Glutamatergic neuron (in vitro differentiated cells): Measurements from ENCODE around the gene KIAA1958. TPM values are rescaled to one million over a fixed set of nuclear protein-coding genes. Genes with fewer than 3 reads are reported as not detected.

Experiments
- DNase-seq: peaks from one replicate; pipeline ENCODE4 v3.0.0; 2022
- H3K27ac Mint-ChIP-seq: one replicate; pipeline ENCODE4 v1.8.0; 2020; ENCODE audit warnings: mild to moderate bottlenecking, mixed read lengths, inconsistent platforms; ENCODE audit not compliant: unreplicated experiment
- H3K27me3 Mint-ChIP-seq: one replicate; pipeline ENCODE4 v1.8.0; 2020; ENCODE audit warnings: mild to moderate bottlenecking, moderate library complexity, mixed read lengths, inconsistent platforms; ENCODE audit not compliant: unreplicated experiment
- H3K36me3 Mint-ChIP-seq: one replicate; pipeline ENCODE4 v1.8.0; 2020; ENCODE audit warnings: mild to moderate bottlenecking, mixed read lengths, inconsistent platforms; ENCODE audit not compliant: unreplicated experiment
- H3K4me1 Mint-ChIP-seq: one replicate; pipeline ENCODE4 v1.8.0; 2020; ENCODE audit warnings: mild to moderate bottlenecking, low read depth, mixed read lengths, inconsistent platforms; ENCODE audit not compliant: unreplicated experiment
- H3K4me3 Mint-ChIP-seq: one replicate; pipeline ENCODE4 v1.8.0; 2020; ENCODE audit warnings: mild to moderate bottlenecking, mixed read lengths, inconsistent platforms; ENCODE audit not compliant: unreplicated experiment
- H3K9me3 Mint-ChIP-seq: one replicate; pipeline ENCODE4 v1.8.0; 2020; ENCODE audit warnings: mild to moderate bottlenecking, moderate library complexity, mixed read lengths, inconsistent platforms; ENCODE audit not compliant: unreplicated experiment
- total RNA-seq: library from RNA; stranded (reverse); fragmentation: NEBNext Ultra II Directional; extraction: Animal tissue kit (Norgen Biotek cat#: 25700); gene quantifications from one replicate; pipeline ENCODE4 v1.2.1, GENCODE V29; 2021; ENCODE audit not compliant: unreplicated experiment
- TF ChIP-seq, protein P1 (sequence below): fragments of 200-600 bp; sonication (generic); IDR thresholded peaks from one replicate; pipeline ENCODE4 v1.5.0; 2021; ENCODE audit not compliant: partially characterized antibody, unreplicated experiment

The KIAA1958 gene
- total RNA-seq, 1 donor from 2014 or later: 48.6 TPM

DNA sequence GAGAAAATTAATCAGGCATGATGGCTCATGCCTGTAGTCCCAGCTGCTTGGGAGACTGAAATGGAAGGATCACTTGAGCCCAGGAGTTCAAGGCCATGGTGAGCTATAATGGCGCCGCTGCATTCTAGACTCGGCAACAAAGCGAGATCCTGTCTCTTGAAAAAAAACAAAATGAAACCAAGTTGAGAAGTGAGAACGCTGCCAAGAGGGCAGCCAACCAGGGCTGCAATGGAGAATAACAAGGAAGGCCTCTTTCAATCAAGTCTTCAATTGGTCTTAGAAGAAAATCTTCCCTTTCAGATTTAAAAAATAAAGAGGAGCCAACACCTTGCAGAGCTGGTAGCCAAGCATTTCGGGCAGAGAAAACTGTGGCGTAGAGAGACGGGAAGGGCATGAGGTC is 14.7 kb downstream of the KIAA1958 start:
- peak overlapping the region; percentile 1 for H3K27ac Mint-ChIP-seq
- H3K4me3 Mint-ChIP-seq: no peak overlapping the region
- H3K27me3 Mint-ChIP-seq: no peaks in the 10 kb centered on the region
- no peak for DNase-seq
- TF ChIP-seq, protein P1, sequence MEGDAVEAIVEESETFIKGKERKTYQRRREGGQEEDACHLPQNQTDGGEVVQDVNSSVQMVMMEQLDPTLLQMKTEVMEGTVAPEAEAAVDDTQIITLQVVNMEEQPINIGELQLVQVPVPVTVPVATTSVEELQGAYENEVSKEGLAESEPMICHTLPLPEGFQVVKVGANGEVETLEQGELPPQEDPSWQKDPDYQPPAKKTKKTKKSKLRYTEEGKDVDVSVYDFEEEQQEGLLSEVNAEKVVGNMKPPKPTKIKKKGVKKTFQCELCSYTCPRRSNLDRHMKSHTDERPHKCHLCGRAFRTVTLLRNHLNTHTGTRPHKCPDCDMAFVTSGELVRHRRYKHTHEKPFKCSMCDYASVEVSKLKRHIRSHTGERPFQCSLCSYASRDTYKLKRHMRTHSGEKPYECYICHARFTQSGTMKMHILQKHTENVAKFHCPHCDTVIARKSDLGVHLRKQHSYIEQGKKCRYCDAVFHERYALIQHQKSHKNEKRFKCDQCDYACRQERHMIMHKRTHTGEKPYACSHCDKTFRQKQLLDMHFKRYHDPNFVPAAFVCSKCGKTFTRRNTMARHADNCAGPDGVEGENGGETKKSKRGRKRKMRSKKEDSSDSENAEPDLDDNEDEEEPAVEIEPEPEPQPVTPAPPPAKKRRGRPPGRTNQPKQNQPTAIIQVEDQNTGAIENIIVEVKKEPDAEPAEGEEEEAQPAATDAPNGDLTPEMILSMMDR: no peak
- peaks cover 6% of the 10 kb centered on the region for H3K4me1 Mint-ChIP-seq
- peaks cover 4% of the 10 kb centered on the region for H3K36me3 Mint-ChIP-seq
- peaks cover 2% of the 10 kb centered on the region for H3K9me3 Mint-ChIP-seq

DNA sequence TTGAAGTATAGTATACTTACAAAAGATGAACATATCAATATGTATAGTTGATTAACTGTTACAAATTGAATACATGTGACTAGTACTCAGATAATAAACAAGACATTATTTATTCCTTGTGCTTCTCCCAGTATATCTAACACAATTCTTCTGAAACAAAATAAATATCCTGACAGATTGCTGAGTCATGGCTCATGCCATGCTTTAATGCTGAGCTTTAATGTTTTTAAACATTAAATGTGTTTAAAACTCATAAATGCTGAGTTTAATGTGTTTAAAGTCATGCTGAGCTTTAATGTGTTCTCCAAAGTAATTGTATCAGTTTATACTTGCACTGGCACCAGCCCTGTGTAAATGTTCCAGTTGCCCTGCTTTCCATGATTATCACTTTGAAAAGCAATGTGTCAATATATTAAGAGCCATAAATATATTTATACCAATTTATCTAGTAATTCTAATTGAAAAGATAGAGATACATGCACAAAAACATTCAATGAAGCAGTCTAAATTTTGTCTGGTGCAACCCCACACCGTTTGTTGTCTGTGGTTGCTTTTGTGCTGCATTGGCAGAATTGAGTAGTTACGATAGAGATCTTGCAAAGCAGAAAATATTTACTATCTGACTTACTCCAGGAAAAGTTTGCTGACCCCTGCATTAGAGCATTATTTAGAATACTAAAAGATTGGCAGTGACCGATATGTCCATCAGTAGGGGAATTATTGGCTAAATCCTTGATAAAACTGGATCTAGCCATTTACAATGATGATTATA is 15.7 kb downstream of the KIAA1958 start:
- Mint-ChIP-seq H3K36me3 (peaks cover 4% of the 10 kb centered on the region), H3K27ac (no peak overlapping the region), H3K4me1 (peaks cover 3% of the 10 kb centered on the region), H3K27me3 (no peaks in the 10 kb centered on the region), H3K9me3 (no peaks in the 10 kb centered on the region), H3K4me3 (no peak overlapping the region)
- no peak for DNase-seq
- TF ChIP-seq, protein P1: no peak

DNA sequence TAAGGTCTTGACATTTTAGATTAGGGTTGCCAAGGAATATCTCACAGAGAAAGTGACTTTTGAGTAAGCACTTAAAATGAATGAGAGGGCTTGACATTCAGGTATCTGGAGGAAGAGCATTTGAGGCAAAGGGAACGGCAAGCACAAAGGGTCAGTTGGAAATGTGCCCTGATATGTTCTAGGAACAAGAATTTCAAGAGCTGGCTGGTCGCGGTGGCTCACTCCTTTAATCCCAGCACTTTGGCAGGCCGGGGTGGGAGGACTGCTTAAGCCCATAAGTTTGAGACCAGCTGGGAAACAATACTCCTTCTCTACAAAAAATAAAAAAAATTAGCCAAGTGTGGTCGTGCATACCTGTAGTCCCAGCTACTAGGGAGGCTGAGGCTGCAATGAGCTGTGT is 16.5 kb downstream of the KIAA1958 start:
- Mint-ChIP-seq H3K4me1 (peaks cover 5% of the 10 kb centered on the region), H3K4me3 (no peak overlapping the region), H3K27ac (no peak overlapping the region), H3K27me3 (no peaks in the 10 kb centered on the region), H3K9me3 (no peaks in the 10 kb centered on the region), H3K36me3 (peaks cover 4% of the 10 kb centered on the region)
- TF ChIP-seq, protein P1: no peak
- no peak for DNase-seq

DNA sequence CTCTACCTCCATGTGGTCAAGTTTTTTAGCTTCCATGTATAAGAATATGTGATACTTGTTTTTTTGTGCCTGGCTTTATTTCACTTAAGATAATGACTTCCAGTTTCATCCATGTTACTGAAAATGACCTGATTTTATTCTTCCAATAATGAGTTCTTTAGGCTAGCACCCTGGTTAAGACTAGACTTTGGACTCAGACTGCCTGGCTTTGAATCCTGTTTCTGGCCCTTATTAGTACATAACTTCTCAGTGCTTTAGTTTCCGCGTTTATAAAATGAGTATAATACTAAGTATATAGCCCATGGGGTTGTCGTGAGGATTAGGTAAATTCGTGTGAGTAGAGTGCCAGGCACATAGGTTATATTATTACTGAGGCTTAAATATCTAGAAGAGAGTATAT is 18.5 kb downstream of the KIAA1958 start:
- no peak overlapping the region for H3K27ac Mint-ChIP-seq
- no peaks in the 10 kb centered on the region for H3K36me3 Mint-ChIP-seq

DNA sequence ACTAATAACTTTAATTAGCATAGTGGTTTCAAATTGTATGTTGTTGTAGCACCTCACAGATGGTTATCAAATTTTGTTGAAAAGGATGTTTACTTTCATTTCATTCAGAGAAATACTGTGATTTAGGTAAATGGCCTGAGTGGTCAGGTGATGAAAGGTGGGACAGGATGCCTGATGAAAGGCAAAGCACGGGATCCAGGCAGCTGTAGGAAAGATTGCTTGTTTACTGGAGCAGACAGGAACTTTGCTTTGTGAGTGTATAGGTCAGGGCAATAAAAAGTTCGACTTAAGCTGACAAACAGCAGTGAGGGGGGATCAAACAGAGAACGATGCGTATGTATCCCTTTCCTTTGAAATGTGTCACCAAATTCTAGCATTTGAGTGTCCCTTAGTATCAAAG is 19.0 kb downstream of the KIAA1958 start:
- no peaks in the 10 kb centered on the region for H3K9me3 Mint-ChIP-seq
- DNase-seq: no peak
- peaks cover 8% of the 10 kb centered on the region for H3K4me1 Mint-ChIP-seq
- no peaks in the 10 kb centered on the region for H3K27me3 Mint-ChIP-seq
- TF ChIP-seq, protein P1: no peak
- H3K4me3 Mint-ChIP-seq: no peak overlapping the region
- H3K27ac Mint-ChIP-seq: no peak overlapping the region
- H3K36me3 Mint-ChIP-seq: no peaks in the 10 kb centered on the region

More for the DNA sequence above, 18.5 kb downstream of the KIAA1958 start:
- DNase-seq: no peak
- no peaks in the 10 kb centered on the region for H3K9me3 Mint-ChIP-seq
- H3K27me3 Mint-ChIP-seq: no peaks in the 10 kb centered on the region
- peaks cover 8% of the 10 kb centered on the region for H3K4me1 Mint-ChIP-seq
- TF ChIP-seq, protein P1: no peak
- no peak overlapping the region for H3K4me3 Mint-ChIP-seq
